GM12801 (cell line): Measurements from ENCODE around the gene PTPRG.

Experiments used
- CTCF ChIP-seq: IDR thresholded peaks from one replicate; pipeline ENCODE4 v1.5.1; 2011; ENCODE audit warnings: control low read depth; ENCODE audit not compliant: insufficient read length; ENCODE audit errors: extremely low read depth

Gene PTPRG

GRCh38 chr3:61796088-61796680 lies 234.8 kb downstream of the PTPRG start:
- TF ChIP-seq CTCF: no peak

DNA sequence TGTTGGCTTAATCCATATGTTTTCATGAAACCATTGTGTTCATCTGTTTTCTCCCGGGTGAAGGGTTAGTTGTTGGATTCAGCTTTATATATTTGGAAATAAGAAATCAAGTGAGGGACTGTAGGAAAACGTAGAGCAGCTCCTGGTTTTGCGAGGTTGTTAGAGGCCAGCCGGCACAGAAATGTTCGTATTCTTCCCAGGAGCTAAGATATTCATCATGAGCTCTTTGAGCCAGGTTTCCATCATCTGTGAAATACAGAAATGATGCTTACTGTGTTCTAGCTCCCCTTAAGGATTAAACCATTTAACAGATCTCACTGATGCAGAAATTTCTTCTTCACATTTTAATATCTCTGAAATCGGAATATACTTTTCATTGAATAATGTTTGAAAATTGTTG lies 235.5 kb downstream of the PTPRG start:
- TF ChIP-seq CTCF: no peak

DNA sequence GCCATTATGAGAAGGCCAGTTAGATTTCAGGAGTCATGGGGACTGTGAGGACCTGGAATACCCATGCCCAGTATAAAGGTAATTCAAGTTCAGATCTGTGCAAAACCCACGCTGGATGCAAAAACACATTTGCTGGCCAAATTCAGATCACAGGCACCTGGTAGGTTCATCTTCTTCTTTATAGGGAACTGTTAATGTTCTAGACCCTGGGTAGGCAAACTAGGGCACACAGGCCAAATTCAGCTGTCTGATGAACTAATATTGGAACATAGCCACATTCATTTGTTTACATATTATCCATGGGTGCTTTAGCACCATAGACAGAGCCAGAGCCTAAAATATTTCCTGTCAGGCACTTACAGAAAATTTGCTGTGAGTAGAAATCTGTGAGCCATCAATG lies 241.4 kb downstream of the PTPRG start:
- TF ChIP-seq CTCF: no peak

GRCh38 chr3:61803983-61804382 lies 242.6 kb downstream of the PTPRG start:
- no peak for TF ChIP-seq CTCF

DNA sequence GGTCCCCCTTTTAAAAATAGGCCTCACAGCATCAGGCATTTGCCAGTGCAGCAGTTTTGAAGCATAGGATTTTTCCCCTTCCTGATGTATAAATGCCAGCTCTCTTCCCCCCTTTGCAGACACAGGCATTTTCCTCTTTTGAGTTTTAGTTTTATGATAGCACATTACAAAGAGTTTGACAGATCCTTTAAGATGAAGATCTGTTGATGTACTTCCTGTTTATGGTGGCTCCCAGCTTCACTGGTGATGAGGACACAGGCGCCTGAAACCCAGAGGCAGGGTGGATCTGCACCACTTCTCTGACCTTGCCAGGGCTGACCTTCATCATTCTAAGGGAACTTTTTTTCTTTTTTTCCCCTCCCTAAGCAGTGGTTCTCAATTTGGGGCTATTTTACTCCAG lies 243.4 kb downstream of the PTPRG start:
- no peak for TF ChIP-seq CTCF

DNA sequence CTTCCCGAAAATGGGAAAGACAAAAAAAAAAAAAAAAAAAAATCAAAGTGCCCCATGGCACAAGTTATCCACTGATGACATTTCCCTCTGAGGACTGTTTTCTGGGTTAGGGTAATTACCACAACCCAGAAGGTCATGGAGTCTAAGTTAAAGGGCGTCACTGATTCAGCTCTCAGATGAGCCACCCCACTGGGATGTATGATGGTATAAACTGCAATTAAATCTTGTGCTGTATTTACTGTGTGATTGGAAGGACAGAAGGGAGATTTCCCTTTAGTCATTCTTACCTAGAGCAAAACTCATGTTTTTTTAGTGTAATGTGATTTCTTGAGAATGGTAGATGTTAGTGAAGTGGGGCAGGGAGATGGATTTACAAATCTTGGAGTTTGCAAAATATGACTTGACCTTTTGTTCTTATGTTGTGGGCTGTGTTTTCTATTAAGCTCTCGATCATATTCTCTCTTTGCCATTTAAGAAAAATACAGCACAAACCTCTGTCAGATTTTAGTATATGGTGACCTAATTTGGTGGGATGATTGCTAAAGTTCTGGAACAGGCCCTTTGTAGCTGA lies 244.2 kb downstream of the PTPRG start:
- no peak for TF ChIP-seq CTCF

DNA sequence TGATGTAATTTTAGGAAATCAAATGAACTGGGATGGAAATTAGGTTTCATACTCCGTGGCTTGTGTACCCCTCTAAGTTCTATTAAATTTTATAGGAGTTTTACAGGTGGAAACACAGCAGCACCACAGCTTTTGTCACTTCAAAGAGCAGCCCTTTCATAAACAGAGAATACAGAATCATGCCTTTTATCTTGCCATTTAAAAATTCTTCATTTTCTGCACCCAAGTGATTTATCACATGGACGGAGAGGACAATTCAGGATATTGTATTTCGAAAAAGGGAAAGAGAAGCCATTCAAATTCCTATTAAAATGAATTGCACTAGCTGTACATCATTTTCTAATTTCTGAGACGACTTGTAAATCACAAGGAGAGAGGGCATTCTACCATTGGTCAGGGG lies 245.4 kb downstream of the PTPRG start:
- TF ChIP-seq CTCF: no peak
